ENCODE measurements around the gene FCN3. TPM values are rescaled to one million over a fixed set of nuclear protein-coding genes. Genes with fewer than 3 reads are reported as not detected.

FCN3 gene
- total and polyA plus RNA-seq, 9 of the 15 experiments (the other 6 are each of a cell fraction or from before 2014, with no cell fraction given) = 0.49 TPM; not detected in 8

GRCh38 chr1:27332536-27333281 is 41.9 kb downstream of the FCN3 start (continued):
- TF ChIP-seq TEAD1 (CRISPR knock-in tag; IDR thresholded peaks at IDR 0.05) (peak in 1 of 2 experiments; percentile 65; a peak in 1 of 4 replicates), CTCF (IDR thresholded peaks at IDR 0.05 in 2 of 3, conservative IDR thresholded peaks at IDR 0.05 in 1 of 3; ENCODE audit: insufficient read depth in 2 of 3, low read depth in 1 of 3, low read length in 3 of 3) (peak; percentile 88 to 96 (median 90)), TBL1XR1 (IDR thresholded peaks at IDR 0.05; ENCODE audit: low read length in 2 of 2) (no peak), MYC (IDR thresholded peaks at IDR 0.05; ENCODE audit: low read depth, low read length) (no peak), MYC (CRISPR knock-in tag; IDR thresholded peaks at IDR 0.05; ENCODE audit: borderline replicate concordance, low read depth) (no peak), ZBED1 (IDR thresholded peaks at IDR 0.05) (0 out of 2 replicates have a peak, but pooled peaks have one; percentile 16), POLR2G (IDR thresholded peaks at IDR 0.05; ENCODE audit: low read depth, low read length) (0 out of 2 replicates have a peak, but pooled peaks have one; percentile 37), CBFB (CRISPR knock-in tag; IDR thresholded peaks at IDR 0.05) (peak; percentile 23; the same call in 1 of the 2 replicates), MAX (CRISPR knock-in tag; IDR thresholded peaks at IDR 0.05) (peak; percentile 45; the same call in 1 of the 2 replicates), ZNF121 (CRISPR knock-in tag; conservative IDR thresholded peaks at IDR 0.05) (no peak), NEUROD1 (IDR thresholded peaks at IDR 0.05; ENCODE audit: borderline replicate concordance, low read depth, low read length, partially characterized antibody) (peak; percentile 16), ZBTB43 (CRISPR knock-in tag; IDR thresholded peaks at IDR 0.05) (no peak), ZNF764 (CRISPR knock-in tag; IDR thresholded peaks at IDR 0.05; ENCODE audit: low read depth) (no peak), RB1 (IDR thresholded peaks at IDR 0.05; ENCODE audit: low read depth) (0 out of 2 replicates have a peak, but pooled peaks have one; percentile 22)
- TF ChIP-seq, protein P1, sequence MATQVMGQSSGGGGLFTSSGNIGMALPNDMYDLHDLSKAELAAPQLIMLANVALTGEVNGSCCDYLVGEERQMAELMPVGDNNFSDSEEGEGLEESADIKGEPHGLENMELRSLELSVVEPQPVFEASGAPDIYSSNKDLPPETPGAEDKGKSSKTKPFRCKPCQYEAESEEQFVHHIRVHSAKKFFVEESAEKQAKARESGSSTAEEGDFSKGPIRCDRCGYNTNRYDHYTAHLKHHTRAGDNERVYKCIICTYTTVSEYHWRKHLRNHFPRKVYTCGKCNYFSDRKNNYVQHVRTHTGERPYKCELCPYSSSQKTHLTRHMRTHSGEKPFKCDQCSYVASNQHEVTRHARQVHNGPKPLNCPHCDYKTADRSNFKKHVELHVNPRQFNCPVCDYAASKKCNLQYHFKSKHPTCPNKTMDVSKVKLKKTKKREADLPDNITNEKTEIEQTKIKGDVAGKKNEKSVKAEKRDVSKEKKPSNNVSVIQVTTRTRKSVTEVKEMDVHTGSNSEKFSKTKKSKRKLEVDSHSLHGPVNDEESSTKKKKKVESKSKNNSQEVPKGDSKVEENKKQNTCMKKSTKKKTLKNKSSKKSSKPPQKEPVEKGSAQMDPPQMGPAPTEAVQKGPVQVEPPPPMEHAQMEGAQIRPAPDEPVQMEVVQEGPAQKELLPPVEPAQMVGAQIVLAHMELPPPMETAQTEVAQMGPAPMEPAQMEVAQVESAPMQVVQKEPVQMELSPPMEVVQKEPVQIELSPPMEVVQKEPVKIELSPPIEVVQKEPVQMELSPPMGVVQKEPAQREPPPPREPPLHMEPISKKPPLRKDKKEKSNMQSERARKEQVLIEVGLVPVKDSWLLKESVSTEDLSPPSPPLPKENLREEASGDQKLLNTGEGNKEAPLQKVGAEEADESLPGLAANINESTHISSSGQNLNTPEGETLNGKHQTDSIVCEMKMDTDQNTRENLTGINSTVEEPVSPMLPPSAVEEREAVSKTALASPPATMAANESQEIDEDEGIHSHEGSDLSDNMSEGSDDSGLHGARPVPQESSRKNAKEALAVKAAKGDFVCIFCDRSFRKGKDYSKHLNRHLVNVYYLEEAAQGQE (IDR thresholded peaks at IDR 0.05; ENCODE audit: borderline replicate concordance) = peak; percentile 71
- TF ChIP-seq, protein P1 (CRISPR knock-in tag; IDR thresholded peaks at IDR 0.05; ENCODE audit: low read depth) = no peak
